Neural progenitor cell (in vitro differentiated cells): ENCODE results near the gene REL. TPM values are rescaled to one million over a fixed set of nuclear protein-coding genes. Genes with fewer than 3 reads are reported as not detected.
"Not testable (repeated sequence)": the region's sequence is repeated elsewhere in the genome, so short reads cannot be mapped to it uniquely, and the experiment has no call there.

ENCODE experiments used
- DNase-seq: peaks from one replicate; pipeline ENCODE4 v3.0.0-alpha.2; 2016; ENCODE audit warnings: low spot score
- H2AFZ ChIP-seq: fragments of 200-600 bp; sonication (generic); replicated peaks from 2 replicates; pipeline ENCODE4 v1.6.1; 2016; ENCODE audit warnings: antibody characterized with exemption
- H3F3A ChIP-seq: fragments of 200-600 bp; sonication (generic); 2 replicates; pipeline ENCODE4 v1.6.1; 2016; ENCODE audit warnings: antibody characterized with exemption, low read depth
- H3K27ac ChIP-seq: fragments of 200-600 bp; sonication (generic); 2 replicates; pipeline ENCODE4 v1.5.1; 2016; ENCODE audit warnings: mild to moderate bottlenecking
- H3K27me3 ChIP-seq: fragments of 200-600 bp; sonication (generic); 2 replicates; pipeline ENCODE4 v1.6.1; 2016; ENCODE audit warnings: mild to moderate bottlenecking, moderate library complexity
- H3K36me3 ChIP-seq: fragments of 200-600 bp; sonication (generic); 2 replicates; pipeline ENCODE4 v1.5.1; 2016
- H3K4me1 ChIP-seq: fragments of 200-600 bp; sonication (generic); 2 replicates; pipeline ENCODE4 v1.6.1; 2016; ENCODE audit warnings: mixed run types
- H3K4me2 ChIP-seq: fragments of 200-600 bp; sonication (generic); 2 replicates; pipeline ENCODE4 v1.6.1; 2016
- H3K4me3 ChIP-seq: fragments of 200-600 bp; sonication (generic); 2 replicates; pipeline ENCODE4 v1.5.1; 2016
- H3K79me2 ChIP-seq: fragments of 200-600 bp; sonication (generic); 2 replicates; pipeline ENCODE4 v1.6.1; 2016; ENCODE audit warnings: low read depth
- H3K9ac ChIP-seq: fragments of 200-600 bp; sonication (generic); 2 replicates; pipeline ENCODE4 v1.6.1; 2016
- H3K9me3 ChIP-seq: fragments of 200-600 bp; sonication (generic); 2 replicates; pipeline ENCODE4 v1.5.1; 2016; ENCODE audit warnings: low read depth
- H4K20me1 ChIP-seq: fragments of 200-600 bp; sonication (generic); 2 replicates; pipeline ENCODE4 v1.6.1; 2016; ENCODE audit warnings: low read depth
- H3K27ac Mint-ChIP-seq: 3 replicates; pipeline ENCODE4 v1.8.0; 2021; ENCODE audit warnings: mixed read lengths
- H3K27me3 Mint-ChIP-seq: 2 replicates; pipeline ENCODE4 v1.8.0; 2022; ENCODE audit warnings: low read depth, mild to moderate bottlenecking, inconsistent platforms, moderate library complexity, mixed read lengths; ENCODE audit not compliant: insufficient read depth
- H3K36me3 Mint-ChIP-seq: 3 replicates; pipeline ENCODE4 v1.8.0; 2021; ENCODE audit warnings: mixed read lengths
- H3K4me1 Mint-ChIP-seq: 3 replicates; pipeline ENCODE4 v1.8.0; 2021; ENCODE audit warnings: mixed read lengths
- H3K4me3 Mint-ChIP-seq: 3 replicates; pipeline ENCODE4 v1.8.0; 2021; ENCODE audit warnings: mild to moderate bottlenecking, moderate library complexity, mixed read lengths
- H3K9me3 Mint-ChIP-seq: 3 replicates; pipeline ENCODE4 v1.8.0; 2020; ENCODE audit warnings: mixed read lengths
- EZH2 ChIP-seq: fragments of 200-600 bp; sonication (generic); IDR thresholded peaks from 2 replicates; pipeline ENCODE4 v1.6.1; 2017; ENCODE audit warnings: antibody characterized with exemption, mild to moderate bottlenecking, moderate library complexity
- EZH2phosphoT487 ChIP-seq: fragments of 200-600 bp; sonication (generic); IDR thresholded peaks from 2 replicates; pipeline ENCODE4 v1.6.1; 2017; ENCODE audit warnings: antibody characterized with exemption
- total RNA-seq: library from RNA; depleted of rRNA; stranded (reverse); fragments of >200 nt; gene quantifications from 2 replicates; pipeline ENCODE4 v1.2.3, GENCODE V29; 2015; ENCODE audit warnings: low replicate concordance
- TF ChIP-seq, protein P1 (sequence below): fragments of 200-600 bp; sonication (generic); IDR thresholded peaks from 2 replicates; pipeline ENCODE4 v1.5.1; 2017; ENCODE audit warnings: antibody characterized with exemption, mild to moderate bottlenecking

REL gene
- total RNA-seq, 1 donor from 2014 or later: 12.0 TPM

- peaks cover 16% of the 10 kb centered on the region for H4K20me1 ChIP-seq
- H3K27me3 Mint-ChIP-seq: no peaks in the 10 kb centered on the region
- no peak overlapping the region for H3K27ac ChIP-seq
- H3K27me3 ChIP-seq: peaks cover 11% of the 10 kb centered on the region
- no peak overlapping the region for H3K9ac ChIP-seq
- no peaks in the 10 kb centered on the region for H3K9me3 Mint-ChIP-seq
- TF ChIP-seq, protein P1, sequence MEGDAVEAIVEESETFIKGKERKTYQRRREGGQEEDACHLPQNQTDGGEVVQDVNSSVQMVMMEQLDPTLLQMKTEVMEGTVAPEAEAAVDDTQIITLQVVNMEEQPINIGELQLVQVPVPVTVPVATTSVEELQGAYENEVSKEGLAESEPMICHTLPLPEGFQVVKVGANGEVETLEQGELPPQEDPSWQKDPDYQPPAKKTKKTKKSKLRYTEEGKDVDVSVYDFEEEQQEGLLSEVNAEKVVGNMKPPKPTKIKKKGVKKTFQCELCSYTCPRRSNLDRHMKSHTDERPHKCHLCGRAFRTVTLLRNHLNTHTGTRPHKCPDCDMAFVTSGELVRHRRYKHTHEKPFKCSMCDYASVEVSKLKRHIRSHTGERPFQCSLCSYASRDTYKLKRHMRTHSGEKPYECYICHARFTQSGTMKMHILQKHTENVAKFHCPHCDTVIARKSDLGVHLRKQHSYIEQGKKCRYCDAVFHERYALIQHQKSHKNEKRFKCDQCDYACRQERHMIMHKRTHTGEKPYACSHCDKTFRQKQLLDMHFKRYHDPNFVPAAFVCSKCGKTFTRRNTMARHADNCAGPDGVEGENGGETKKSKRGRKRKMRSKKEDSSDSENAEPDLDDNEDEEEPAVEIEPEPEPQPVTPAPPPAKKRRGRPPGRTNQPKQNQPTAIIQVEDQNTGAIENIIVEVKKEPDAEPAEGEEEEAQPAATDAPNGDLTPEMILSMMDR: no peak
- TF ChIP-seq EZH2phosphoT487 (no peak), EZH2 (no peak)
- peaks cover 16% of the 10 kb centered on the region for H3K4me1 Mint-ChIP-seq
- DNase-seq: no peak
- peaks cover 16% of the 10 kb centered on the region for H3F3A ChIP-seq
- H3K36me3 Mint-ChIP-seq: no peaks in the 10 kb centered on the region
- H3K4me3 Mint-ChIP-seq: no peak overlapping the region
- no peak overlapping the region for H3K27ac Mint-ChIP-seq
- no peak overlapping the region for H3K4me3 ChIP-seq
- H3K79me2 ChIP-seq: peaks cover 34% of the 10 kb centered on the region
- H2AFZ ChIP-seq: no peak overlapping the region
- H3K9me3 ChIP-seq: no peaks in the 10 kb centered on the region
- H3K36me3 ChIP-seq: no peaks in the 10 kb centered on the region
- no peak overlapping the region for H3K4me2 ChIP-seq
- H3K4me1 ChIP-seq: peaks cover 13% of the 10 kb centered on the region
These were observed 4.3 kb downstream of the REL start for GRCh38 chr2:60885683-60886082.

DNA sequence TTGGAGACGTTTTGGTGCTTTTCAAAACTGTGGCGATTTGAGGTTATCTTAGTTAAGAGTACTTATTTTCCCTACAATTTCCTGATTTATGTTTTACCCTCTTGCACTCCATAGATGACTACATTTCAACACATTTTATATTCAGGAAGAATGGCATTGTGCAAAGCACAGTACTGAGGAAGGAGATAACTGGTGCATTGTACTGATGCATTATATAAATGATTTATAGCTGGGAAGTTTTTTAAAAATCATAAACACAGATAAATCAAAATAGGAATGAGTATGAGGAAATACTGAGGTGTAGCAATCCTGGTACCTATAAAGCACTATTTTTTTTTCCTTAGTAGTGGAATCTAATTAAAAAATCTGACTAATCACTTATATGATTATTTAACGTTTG, 5.6 kb downstream of the REL start:
- Histone ChIP-seq H3K9ac (no peak overlapping the region), H4K20me1 (peaks cover 16% of the 10 kb centered on the region), H3K9me3 (no peaks in the 10 kb centered on the region), H3K4me1 (peaks cover 13% of the 10 kb centered on the region), H2AFZ (no peak overlapping the region), H3K4me2 (no peak overlapping the region), H3K79me2 (peaks cover 34% of the 10 kb centered on the region), H3K4me3 (no peak overlapping the region), H3F3A (peaks cover 7% of the 10 kb centered on the region), H3K27ac (no peak overlapping the region), H3K27me3 (peaks cover 11% of the 10 kb centered on the region), H3K36me3 (no peaks in the 10 kb centered on the region)
- Mint-ChIP-seq H3K4me1 (peaks cover 16% of the 10 kb centered on the region), H3K27ac (no peak overlapping the region), H3K4me3 (no peak overlapping the region), H3K36me3 (no peaks in the 10 kb centered on the region), H3K9me3 (no peaks in the 10 kb centered on the region), H3K27me3 (no peaks in the 10 kb centered on the region)
- no peak for DNase-seq
- TF ChIP-seq, protein P1: no peak
- TF ChIP-seq EZH2: no peak
- no peak for TF ChIP-seq EZH2phosphoT487

DNA sequence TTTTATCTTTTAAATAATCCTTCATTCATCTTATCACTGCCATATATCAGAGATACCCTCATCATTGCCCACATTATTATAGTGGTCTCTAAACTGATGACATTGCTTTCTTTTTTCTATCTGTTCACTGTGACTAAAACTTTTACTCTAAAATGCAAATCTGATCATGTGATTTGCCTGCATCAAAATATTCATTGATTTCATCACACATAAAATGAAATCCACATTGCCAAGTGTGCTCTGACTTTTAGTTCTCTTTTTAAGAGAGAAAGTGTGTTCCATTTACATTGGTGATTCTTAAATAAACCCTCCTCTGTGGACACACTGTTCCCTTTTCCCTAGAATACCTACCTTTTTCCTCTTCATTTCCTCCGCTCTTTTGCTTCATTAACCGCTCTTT, 7.5 kb downstream of the REL start:
- H3K9me3 ChIP-seq: no peaks in the 10 kb centered on the region
- Mint-ChIP-seq H3K36me3 (no peaks in the 10 kb centered on the region), H3K27ac (no peak overlapping the region), H3K4me3 (no peak overlapping the region), H3K27me3 (no peaks in the 10 kb centered on the region), H3K4me1 (peaks cover 4% of the 10 kb centered on the region), H3K9me3 (no peaks in the 10 kb centered on the region)
- H3K27me3 ChIP-seq: no peaks in the 10 kb centered on the region
- H3K4me1 ChIP-seq: no peaks in the 10 kb centered on the region
- no peak overlapping the region for H3K9ac ChIP-seq
- TF ChIP-seq, protein P1: no peak
- no peak for TF ChIP-seq EZH2
- TF ChIP-seq EZH2phosphoT487: no peak
- no peak overlapping the region for H3K4me3 ChIP-seq
- H3K79me2 ChIP-seq: peaks cover 16% of the 10 kb centered on the region
- H2AFZ ChIP-seq: no peak overlapping the region
- DNase-seq: no peak
- H3K4me2 ChIP-seq: no peak overlapping the region
- no peaks in the 10 kb centered on the region for H3F3A ChIP-seq
- H4K20me1 ChIP-seq: peaks cover 5% of the 10 kb centered on the region
- no peaks in the 10 kb centered on the region for H3K36me3 ChIP-seq
- H3K27ac ChIP-seq: no peak overlapping the region

DNA sequence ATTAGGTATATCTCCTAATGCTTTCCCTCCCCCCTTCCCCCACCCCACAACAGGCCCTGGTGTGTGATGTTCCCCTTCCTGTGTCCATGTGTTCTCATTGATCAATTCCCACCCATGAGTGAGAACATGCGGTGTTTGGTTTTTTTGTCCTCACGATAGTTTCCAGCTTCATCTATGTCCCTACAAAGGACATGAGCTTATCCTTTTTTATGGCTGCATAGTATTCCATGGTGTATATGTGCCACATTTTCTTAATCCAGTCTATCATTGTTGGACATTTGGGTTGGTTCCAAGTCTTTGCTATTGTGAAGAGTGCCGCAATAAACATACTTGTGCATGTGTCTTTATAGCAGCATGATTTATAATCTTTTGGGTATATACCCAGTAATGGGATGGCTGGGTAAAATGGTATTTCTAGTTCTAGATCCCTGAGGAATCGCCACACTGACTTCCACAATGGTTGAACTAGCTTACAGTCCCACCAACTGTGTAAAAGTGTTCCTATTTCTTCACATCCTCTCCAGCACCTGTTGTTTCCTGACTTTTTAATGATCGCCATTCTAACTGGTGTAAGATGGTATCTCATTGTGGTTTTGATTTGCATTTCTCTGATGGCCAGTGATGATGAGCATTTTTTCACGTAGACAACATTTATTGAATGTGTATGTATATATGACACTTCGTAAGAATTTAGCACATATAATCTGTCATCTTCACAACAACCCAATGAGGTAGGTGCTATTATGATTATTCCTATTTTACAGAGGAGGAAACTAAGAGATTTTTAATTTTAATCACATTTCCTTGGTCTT, 8.4 kb downstream of the REL start:
- not testable (repeated sequence) for H3K9ac ChIP-seq, H3K4me1 Mint-ChIP-seq, H3K4me3 Mint-ChIP-seq, H3K4me1 ChIP-seq, H3K27ac ChIP-seq, H3K9me3 Mint-ChIP-seq, H3K27me3 ChIP-seq, DNase-seq, H3K9me3 ChIP-seq, H3K27ac Mint-ChIP-seq, H3K4me2 ChIP-seq, H3K36me3 ChIP-seq, H3K4me3 ChIP-seq, H3K36me3 Mint-ChIP-seq, H3K79me2 ChIP-seq, H4K20me1 ChIP-seq, H2AFZ ChIP-seq, H3K27me3 Mint-ChIP-seq, H3F3A ChIP-seq
